ENCODE measurements around the gene DCAF7.

The DCAF7 gene

GRCh38 chr17:63595132-63595531, 44.9 kb downstream of the DCAF7 start:
- no peak for DNase-seq

DNA sequence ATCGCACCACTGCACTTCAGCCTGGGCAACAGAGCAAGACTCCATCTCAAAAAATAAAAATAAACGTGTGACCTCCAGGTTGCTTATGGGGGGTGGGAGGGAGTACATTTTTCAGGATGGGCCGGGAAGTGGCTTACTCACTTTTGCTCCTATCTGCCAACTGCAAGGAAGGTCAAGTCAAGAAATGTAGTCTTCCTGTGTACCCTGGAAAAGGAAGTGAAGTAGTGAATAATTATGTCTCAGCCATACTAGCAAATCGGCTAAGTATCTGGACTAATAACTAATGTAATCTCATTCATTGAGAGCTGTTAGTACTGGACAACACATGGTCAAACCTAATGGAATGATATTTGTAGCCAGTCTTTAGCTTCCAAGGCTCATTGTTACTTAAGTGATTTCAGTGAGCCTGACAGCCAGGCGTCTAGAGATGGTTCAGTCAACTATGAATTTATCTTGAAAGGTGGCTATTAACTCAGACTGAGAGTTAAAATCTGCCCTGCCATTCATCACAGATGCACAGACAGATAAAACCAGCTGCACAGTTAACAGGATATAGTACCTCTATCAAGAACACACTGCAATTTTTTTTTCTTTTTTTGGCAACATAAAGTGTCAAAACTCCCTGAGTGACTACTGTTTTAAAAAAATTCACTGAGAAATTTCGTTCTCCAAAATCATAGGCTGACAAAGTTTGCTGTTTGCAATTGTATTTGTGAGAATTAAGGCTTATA, 46.7 kb downstream of the DCAF7 start:
- no peak for DNase-seq

DNA sequence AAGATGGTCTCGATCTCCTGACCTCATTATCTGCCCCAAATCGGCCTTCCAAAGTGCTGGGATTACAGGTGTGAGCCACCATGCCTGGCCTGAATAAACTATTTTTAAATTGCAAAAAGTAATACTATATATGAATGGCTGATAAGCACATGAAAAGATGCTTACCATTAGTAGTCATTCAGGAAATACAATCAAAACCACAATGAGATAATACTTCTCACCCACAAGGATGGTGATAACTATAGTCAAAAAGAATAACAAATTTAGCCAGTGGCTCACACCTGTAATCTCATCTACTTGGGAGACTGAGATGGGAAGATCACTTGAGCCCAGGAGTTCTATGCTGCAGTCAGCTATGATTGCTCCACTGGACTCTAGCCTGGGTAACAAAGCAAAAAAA, 48.0 kb downstream of the DCAF7 start:
- no peak for DNase-seq

GRCh38 chr17:63600569-63601438, 50.5 kb downstream of the DCAF7 start, which contains the start of gene TACO1:
Gene TACO1 (plus strand): TSS chr17:63600895. CDS start chr17:63601084, 189 bp downstream.
- peak; percentile 92 for DNase-seq

GRCh38 chr17:63601439-63602371, 51.4 kb downstream of the DCAF7 start:
- no peak for DNase-seq

- DNase-seq, result no peak
Observed at GRCh38 chr17:63609816-63610573, 59.7 kb downstream of the DCAF7 start.

- DNase-seq, result no peak
Observed at GRCh38 chr17:63610854-63611253, 60.6 kb downstream of the DCAF7 start.

- DNase-seq, result no peak
Observed at GRCh38 chr17:63611354-63611753, 61.1 kb downstream of the DCAF7 start.

GRCh38 chr17:63613663-63614062, 63.4 kb downstream of the DCAF7 start:
- DNase-seq, result no peak

DNA sequence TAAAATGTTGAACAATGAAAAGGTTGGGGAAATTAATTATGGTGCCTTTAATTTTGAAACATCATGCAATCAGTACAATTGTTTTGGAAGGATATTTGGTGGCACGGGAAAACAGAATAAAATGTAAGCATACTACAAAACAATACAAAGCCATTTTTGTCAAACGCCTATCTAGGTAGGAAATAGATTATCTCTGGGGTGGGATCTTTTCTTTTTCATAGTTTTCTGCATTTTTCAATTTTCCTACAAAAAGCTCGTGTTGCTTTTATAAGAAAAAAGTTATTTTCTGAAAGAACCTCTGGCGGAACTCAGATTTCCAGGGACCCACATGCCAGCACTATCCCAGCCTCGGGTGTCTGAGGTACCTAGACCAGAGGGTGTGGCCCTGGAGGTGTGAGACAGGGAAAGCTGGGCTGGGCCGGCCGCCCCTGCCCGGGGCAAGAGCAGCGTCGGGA, 71.0 kb downstream of the DCAF7 start:
- DNase-seq, result no peak

DNA sequence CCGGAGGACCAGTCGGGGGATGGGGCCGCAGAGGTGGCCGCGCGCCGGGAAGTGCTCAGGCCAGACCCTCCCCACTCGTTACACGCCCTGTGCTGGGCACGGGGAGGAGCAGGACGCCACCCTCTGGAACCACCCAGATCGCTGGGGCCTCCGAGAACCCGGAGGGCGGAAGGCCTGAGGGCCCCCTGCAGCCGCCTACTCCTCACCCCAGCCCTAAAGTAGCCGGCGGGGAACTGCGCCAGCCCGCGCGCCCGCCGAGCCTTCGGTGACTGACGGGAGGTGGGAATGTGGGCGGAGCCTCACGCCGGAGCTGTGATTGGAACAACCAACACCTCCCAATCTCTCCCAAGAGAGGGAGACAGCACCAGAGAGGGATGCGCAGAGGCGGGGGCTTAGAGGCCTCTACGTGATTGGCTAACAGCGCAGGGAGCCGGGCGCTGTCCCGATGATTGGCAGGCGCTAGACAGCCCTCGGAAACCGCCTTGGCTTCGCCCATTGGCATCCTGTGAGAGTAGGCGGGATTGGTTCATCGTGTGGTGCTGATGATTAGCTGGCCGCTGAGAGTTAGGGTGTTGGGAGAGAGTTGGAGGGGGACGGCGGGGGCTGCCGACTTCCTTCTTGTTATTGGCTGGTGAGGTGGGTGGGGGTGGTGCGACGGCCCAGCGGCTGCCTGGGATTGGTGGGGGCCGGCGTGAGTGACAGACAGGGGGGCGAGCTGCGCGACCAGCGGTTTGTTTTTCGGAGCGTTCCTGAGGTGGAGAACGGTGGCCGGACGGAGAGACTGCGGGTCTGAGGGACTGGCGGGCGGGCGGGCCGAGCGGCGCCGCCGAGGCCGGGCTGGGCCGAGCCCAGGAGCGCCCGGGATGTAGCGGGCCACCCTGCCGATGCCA, 71.7 kb downstream of the DCAF7 start, which contains the start of gene MAP3K3:
TSS of gene MAP3K3 (plus strand) at position 734 of the 890 bp plus-strand sequence. CDS start 343 bp downstream, outside the sequence.
- DNase-seq, result peak; percentile 95

- DNase-seq, result peak; percentile 83
Observed at GRCh38 chr17:63622574-63623390, 72.5 kb downstream of the DCAF7 start.

DNA sequence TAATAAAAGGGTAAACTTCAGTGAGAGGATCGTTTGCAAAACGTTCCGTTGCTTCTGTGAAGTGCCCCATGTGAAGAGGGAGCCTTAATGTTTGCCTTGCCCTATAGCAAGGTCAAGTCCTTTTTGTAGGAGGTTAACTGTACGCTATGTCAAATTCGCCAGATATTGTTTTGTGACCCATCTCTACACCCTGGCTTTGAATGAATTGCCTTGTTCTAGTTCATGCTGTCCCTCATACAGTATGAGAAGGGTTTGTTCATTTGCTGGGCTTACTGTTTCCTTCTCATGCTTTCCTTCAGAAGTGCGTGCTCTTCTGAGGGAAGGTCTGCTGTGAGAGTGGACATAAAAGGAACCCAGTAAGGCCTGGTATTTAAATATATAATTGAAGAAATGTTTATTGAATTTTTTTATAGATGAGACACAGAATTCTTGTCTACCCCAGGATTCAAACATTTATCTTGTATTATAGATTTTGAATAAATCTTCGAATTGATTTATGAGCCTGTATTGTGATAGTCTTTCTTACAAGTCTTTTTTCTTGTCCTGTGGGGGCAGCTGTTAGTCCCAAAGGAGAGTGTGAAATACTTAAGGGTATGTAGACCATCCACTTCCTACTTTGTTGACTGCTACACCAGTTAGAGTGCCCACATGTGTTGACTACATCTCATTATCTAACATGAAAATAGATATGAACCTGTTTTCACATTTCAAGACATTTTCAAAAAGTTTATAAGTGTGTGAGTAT, 73.7 kb downstream of the DCAF7 start:
- DNase-seq, result no peak

GRCh38 chr17:63624531-63624880, 74.2 kb downstream of the DCAF7 start:
- no peak for DNase-seq

DNA sequence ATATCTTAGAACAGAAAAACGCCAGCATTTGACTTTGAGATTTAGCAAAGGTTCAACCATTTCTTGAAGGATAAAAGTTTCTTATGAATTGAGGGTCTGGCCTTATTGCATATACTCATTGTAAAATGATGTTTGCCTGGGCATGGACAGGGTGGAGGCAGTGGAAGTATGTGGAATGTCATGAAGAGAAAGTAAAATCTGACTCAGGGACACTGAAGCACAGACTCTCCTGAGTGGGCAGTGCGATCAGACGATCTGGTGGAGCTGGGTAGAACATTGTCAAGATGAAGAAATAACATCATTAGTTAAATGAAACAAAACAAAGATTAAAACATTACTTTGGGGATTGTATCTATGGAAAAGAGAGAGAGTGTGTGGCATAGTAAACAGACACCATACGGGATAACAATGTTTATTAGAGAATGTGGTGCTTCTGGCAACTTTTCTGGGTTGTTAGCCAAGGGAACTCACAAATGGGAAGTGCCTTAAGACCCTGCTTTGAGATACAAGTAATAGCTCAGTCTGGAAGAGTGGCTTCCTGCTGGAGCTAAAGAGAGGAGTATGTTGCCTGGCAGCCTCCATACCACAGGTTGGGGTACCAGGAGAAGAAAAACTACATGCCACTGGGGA, 76.4 kb downstream of the DCAF7 start:
- no peak for DNase-seq

DNA sequence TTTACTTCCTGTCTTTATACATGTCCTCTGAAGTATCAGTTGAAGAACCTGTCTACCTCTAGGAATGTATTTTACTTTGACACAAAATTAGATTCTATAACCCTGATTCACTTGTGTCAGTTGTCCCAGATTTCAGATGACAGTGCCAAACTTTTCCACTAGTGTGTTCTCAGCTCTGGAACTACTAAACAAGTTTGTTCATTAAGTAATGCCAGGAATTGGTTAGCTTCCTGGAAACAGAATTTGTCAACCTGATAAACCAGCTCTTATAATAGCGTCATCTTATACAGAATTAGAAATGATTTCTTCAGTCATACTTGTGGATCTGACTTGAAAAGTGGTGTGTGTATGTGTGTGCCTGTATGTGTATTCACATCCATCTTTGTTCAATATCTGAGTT, 79.3 kb downstream of the DCAF7 start:
- DNase-seq, result no peak

DNA sequence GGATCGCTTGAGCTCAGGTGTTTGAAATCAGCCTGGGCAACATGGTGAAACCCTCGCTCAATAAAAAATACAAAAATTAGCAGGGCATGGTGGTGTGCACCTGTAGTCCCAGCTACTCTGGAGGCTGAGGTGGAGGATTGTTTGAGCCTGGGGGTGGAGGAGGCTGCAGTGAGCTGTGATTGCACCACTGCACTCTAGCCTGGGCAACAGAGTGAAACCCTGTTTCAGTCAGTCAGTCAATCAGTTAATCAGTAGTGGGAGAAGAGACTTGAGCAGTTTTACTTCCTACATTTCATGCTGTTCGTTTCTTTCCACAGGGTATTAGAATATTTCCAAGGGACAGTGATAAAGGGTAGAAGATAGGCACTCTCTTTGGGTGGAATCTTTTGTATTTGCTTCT, 80.8 kb downstream of the DCAF7 start:
- DNase-seq, result no peak

DNA sequence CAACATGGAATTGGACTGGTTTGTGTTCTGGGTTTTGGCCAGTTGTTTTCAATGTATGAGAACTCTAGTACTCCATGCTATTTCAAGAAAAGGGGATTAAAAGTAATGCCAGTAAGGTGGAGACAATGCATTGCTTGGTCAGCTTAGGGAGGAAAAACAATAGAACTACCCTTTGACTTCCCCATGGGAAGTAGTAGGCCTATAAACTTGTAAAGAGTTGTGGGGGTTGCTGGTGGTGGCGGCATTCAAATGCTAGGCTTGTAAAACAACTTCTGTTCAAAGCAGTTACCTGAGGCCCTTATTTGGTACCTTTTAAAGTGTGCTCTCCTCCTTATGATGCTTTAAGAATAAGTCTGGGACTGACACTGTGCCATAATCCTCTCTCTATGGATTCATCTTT, 81.3 kb downstream of the DCAF7 start:
- DNase-seq, result no peak

- no peak for DNase-seq
Observed at GRCh38 chr17:63633742-63634141, 83.5 kb downstream of the DCAF7 start.
